ENCODE results near the gene C6orf89. TPM values are rescaled to one million over a fixed set of nuclear protein-coding genes. Genes with fewer than 3 reads are reported as not detected.
A peak's percentile ranks its signal among the peaks of the same experiment; 100 is the strongest.

The C6orf89 gene
- total RNA-seq, 1 experiment from 2014 or later, result 61.1 TPM

GRCh38 chr6:36968266-36968977 is 82.7 kb downstream of the C6orf89 start:
- no peak overlapping the region for H3K4me3 Mint-ChIP-seq (ENCODE audit: low read depth, unreplicated experiment)
- BruUV-seq (replicated peaks), result TSS peak; percentile 80
- no peak for DNase-seq
- TF ChIP-seq CTCF (IDR thresholded peaks at IDR 0.05; ENCODE audit: unreplicated experiment), result no peak
- no peaks in the 10 kb centered on the region for H3K9me3 Mint-ChIP-seq (ENCODE audit: low read depth, unreplicated experiment)
- H3K4me1 Mint-ChIP-seq (ENCODE audit: low read depth, unreplicated experiment), result peaks cover 4% of the 10 kb centered on the region
- no peaks in the 10 kb centered on the region for H3K27me3 Mint-ChIP-seq (ENCODE audit: unreplicated experiment)
- peaks cover 44% of the 10 kb centered on the region for H3K36me3 Mint-ChIP-seq (ENCODE audit: insufficient read depth, unreplicated experiment)
- intact Hi-C loops (cut with micrococcal nuclease; ENCODE audit: unreplicated experiment), result no loop called here
- CTCF ChIA-PET, result no interaction called here
- H3K27ac Mint-ChIP-seq (ENCODE audit: unreplicated experiment), result no peak overlapping the region

- DNase-seq, result no peak
- Mint-ChIP-seq H3K9me3 (ENCODE audit: low read depth, unreplicated experiment) (no peaks in the 10 kb centered on the region), H3K4me1 (ENCODE audit: low read depth, unreplicated experiment) (no peaks in the 10 kb centered on the region), H3K27ac (ENCODE audit: unreplicated experiment) (no peak overlapping the region), H3K4me3 (ENCODE audit: low read depth, unreplicated experiment) (no peak overlapping the region), H3K36me3 (ENCODE audit: insufficient read depth, unreplicated experiment) (peaks cover 44% of the 10 kb centered on the region), H3K27me3 (ENCODE audit: unreplicated experiment) (no peaks in the 10 kb centered on the region)
- intact Hi-C loops (cut with micrococcal nuclease; ENCODE audit: unreplicated experiment), result no loop called here
- CTCF ChIA-PET, result no interaction called here
- no peak for TF ChIP-seq CTCF (IDR thresholded peaks at IDR 0.05; ENCODE audit: unreplicated experiment)
- no TSS peak for BruUV-seq (replicated peaks)
Observed at GRCh38 chr6:36969240-36969691, 83.5 kb downstream of the C6orf89 start.

GRCh38 chr6:36969988-36970891 is 84.5 kb downstream of the C6orf89 start:
- CTCF ChIA-PET, result no interaction called here
- H3K36me3 Mint-ChIP-seq (ENCODE audit: insufficient read depth, unreplicated experiment), result peaks cover 41% of the 10 kb centered on the region
- no TSS peak for BruUV-seq (replicated peaks)
- no peak overlapping the region for H3K27ac Mint-ChIP-seq (ENCODE audit: unreplicated experiment)
- DNase-seq, result no peak
- H3K9me3 Mint-ChIP-seq (ENCODE audit: low read depth, unreplicated experiment), result no peaks in the 10 kb centered on the region
- intact Hi-C loops (cut with micrococcal nuclease; ENCODE audit: unreplicated experiment), result no loop called here
- H3K27me3 Mint-ChIP-seq (ENCODE audit: unreplicated experiment), result no peaks in the 10 kb centered on the region
- no peak overlapping the region for H3K4me3 Mint-ChIP-seq (ENCODE audit: low read depth, unreplicated experiment)
- H3K4me1 Mint-ChIP-seq (ENCODE audit: low read depth, unreplicated experiment), result no peaks in the 10 kb centered on the region
- TF ChIP-seq CTCF (IDR thresholded peaks at IDR 0.05; ENCODE audit: unreplicated experiment), result no peak

- Mint-ChIP-seq H3K9me3 (ENCODE audit: low read depth, unreplicated experiment) (no peaks in the 10 kb centered on the region), H3K4me1 (ENCODE audit: low read depth, unreplicated experiment) (no peaks in the 10 kb centered on the region), H3K27ac (ENCODE audit: unreplicated experiment) (no peak overlapping the region), H3K36me3 (ENCODE audit: insufficient read depth, unreplicated experiment) (peaks cover 49% of the 10 kb centered on the region), H3K4me3 (ENCODE audit: low read depth, unreplicated experiment) (no peak overlapping the region), H3K27me3 (ENCODE audit: unreplicated experiment) (no peaks in the 10 kb centered on the region)
- intact Hi-C loops (cut with micrococcal nuclease; ENCODE audit: unreplicated experiment), result no loop called here
- no TSS peak for BruUV-seq (replicated peaks)
- no peak for DNase-seq
- no peak for TF ChIP-seq CTCF (IDR thresholded peaks at IDR 0.05; ENCODE audit: unreplicated experiment)
- CTCF ChIA-PET, result interaction anchor here (0.5 kb wide), 1 partner anchor 220 kb away, joined by 4 read pairs; no protein-coding TSS in a partner anchor
Observed at GRCh38 chr6:36970892-36971842, 85.4 kb downstream of the C6orf89 start.
